HepG2 (cell line): Measurements from ENCODE around the gene ATP5MK.

Source experiments
- PHF5A ChIP-seq: IDR thresholded peaks from one replicate; pipeline ENCODE4 v1.6.1; 2018; ENCODE audit warnings: low read depth, missing genetic modification reagents; ENCODE audit not compliant: unreplicated experiment
- TF ChIP-seq, protein P1 (sequence below): sonication (generic); formaldehyde crosslinking; IDR thresholded peaks from 2 replicates; pipeline ENCODE4 v1.8.0; 2022; ENCODE audit warnings: mild to moderate bottlenecking, missing genetic modification reagents; ENCODE audit not compliant: insufficient replicate concordance

DNA sequence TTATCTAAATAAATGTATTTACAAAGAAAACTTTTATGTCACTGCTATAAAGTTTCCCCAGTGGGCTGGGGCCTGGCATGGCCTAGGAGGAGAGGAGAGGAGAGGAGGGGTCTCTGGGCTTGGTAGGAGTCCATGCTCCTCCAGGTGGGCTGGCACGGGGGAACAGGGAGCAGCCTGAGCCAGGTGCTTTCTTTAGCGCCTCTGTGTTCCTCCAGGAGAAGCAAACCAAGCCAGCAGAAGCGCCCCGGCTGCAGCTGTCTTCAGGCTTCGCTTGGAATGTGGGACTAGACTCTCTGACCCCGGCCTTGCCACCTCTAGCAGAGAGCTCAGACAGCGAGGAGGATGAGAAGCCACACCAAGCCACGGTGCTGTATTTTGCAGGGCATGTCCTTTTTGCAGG is 45.3 kb upstream of the ATP5MK start:
- TF ChIP-seq, protein P1, sequence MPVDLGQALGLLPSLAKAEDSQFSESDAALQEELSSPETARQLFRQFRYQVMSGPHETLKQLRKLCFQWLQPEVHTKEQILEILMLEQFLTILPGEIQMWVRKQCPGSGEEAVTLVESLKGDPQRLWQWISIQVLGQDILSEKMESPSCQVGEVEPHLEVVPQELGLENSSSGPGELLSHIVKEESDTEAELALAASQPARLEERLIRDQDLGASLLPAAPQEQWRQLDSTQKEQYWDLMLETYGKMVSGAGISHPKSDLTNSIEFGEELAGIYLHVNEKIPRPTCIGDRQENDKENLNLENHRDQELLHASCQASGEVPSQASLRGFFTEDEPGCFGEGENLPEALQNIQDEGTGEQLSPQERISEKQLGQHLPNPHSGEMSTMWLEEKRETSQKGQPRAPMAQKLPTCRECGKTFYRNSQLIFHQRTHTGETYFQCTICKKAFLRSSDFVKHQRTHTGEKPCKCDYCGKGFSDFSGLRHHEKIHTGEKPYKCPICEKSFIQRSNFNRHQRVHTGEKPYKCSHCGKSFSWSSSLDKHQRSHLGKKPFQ (CRISPR knock-in tag): no peak
- TF ChIP-seq PHF5A (CRISPR knock-in tag): no peak
